HEK293T (cell line): Measurements from ENCODE around the gene NNT.

Experiments used
- CTCF ChIA-PET: fragments of 350-600 bp; formaldehyde crosslinking; extraction: SDS; loops from one replicate; lab custom pipeline; 2021; ENCODE audit warnings: antibody characterized with exemption, inconsistent platforms; lab: Yijun Ruan, JAX
- POLR2A ChIA-PET: fragments of 350-600 bp; formaldehyde crosslinking; extraction: SDS; loops from one replicate; lab custom pipeline; 2020; ENCODE audit warnings: antibody characterized with exemption, inconsistent platforms; lab: Yijun Ruan, JAX
- DNase-seq: peaks from one replicate; pipeline ENCODE4 v3.0.0; 2012; ENCODE audit warnings: mixed read lengths; ENCODE audit errors: extremely low spot score
- ARNT ChIP-seq: fragments of 450-650 bp; IDR thresholded peaks from 2 replicates; pipeline ENCODE4 v1.6.1; 2017; ENCODE audit warnings: mild to moderate bottlenecking
- BHLHE40 ChIP-seq: fragments of 450-650 bp; IDR thresholded peaks from 2 replicates; pipeline ENCODE4 v1.6.1; 2016; ENCODE audit warnings: mild to moderate bottlenecking, moderate library complexity, borderline replicate concordance
- CTBP1 ChIP-seq: fragments of 450-650 bp; IDR thresholded peaks from 2 replicates; pipeline ENCODE4 v1.6.1; 2016; ENCODE audit warnings: borderline replicate concordance
- ELF4 ChIP-seq: fragments of 450-650 bp; IDR thresholded peaks from 2 replicates; pipeline ENCODE4 v1.6.1; 2017; ENCODE audit warnings: antibody characterized with exemption
- FOXA1 ChIP-seq: fragments of 450-650 bp; IDR thresholded peaks from 2 replicates; pipeline ENCODE4 v1.6.1; 2016; ENCODE audit warnings: mild to moderate bottlenecking
- FOXK2 ChIP-seq: fragments of 450-650 bp; IDR thresholded peaks from 2 replicates; pipeline ENCODE4 v1.6.1; 2016; ENCODE audit warnings: mild to moderate bottlenecking
- FOXM1 ChIP-seq: fragments of 450-650 bp; IDR thresholded peaks from 2 replicates; pipeline ENCODE4 v1.6.1; 2017; ENCODE audit warnings: mild to moderate bottlenecking, borderline replicate concordance
- HDGF ChIP-seq: fragments of 450-650 bp; IDR thresholded peaks from 2 replicates; pipeline ENCODE4 v1.6.1; 2017; ENCODE audit warnings: antibody characterized with exemption, borderline replicate concordance
- L3MBTL2 ChIP-seq: fragments of 450-650 bp; conservative IDR thresholded peaks from 2 replicates; pipeline ENCODE4 v1.6.1; 2016; ENCODE audit warnings: mild to moderate bottlenecking
- LEF1 ChIP-seq: fragments of 450-650 bp; IDR thresholded peaks from 2 replicates; pipeline ENCODE4 v1.6.1; 2017; ENCODE audit warnings: mild to moderate bottlenecking, borderline replicate concordance
- NFRKB ChIP-seq: fragments of 450-650 bp; IDR thresholded peaks from 2 replicates; pipeline ENCODE4 v1.6.1; 2016; ENCODE audit warnings: mild to moderate bottlenecking, moderate library complexity
- PKNOX1 ChIP-seq: fragments of 450-650 bp; IDR thresholded peaks from 2 replicates; pipeline ENCODE4 v1.6.1; 2016
- SP1 ChIP-seq: fragments of 450-650 bp; IDR thresholded peaks from 2 replicates; pipeline ENCODE4 v1.6.1; 2017
- SUZ12 ChIP-seq: fragments of 450-650 bp; IDR thresholded peaks from 2 replicates; pipeline ENCODE4 v1.6.1; 2016; ENCODE audit warnings: mild to moderate bottlenecking
- TARDBP ChIP-seq: fragments of 450-650 bp; IDR thresholded peaks from 2 replicates; pipeline ENCODE4 v1.6.1; 2016
- ZNF384 ChIP-seq: fragments of 450-650 bp; IDR thresholded peaks from 2 replicates; pipeline ENCODE4 v1.6.1; 2016

Gene NNT

GRCh38 chr5:43753069-43753468 lies 150.1 kb downstream of the NNT start:
- no peak for DNase-seq
- ChIA-PET POLR2A (no interaction called here), CTCF (no interaction called here)
- TF ChIP-seq NFRKB: no peak
- no peak for TF ChIP-seq BHLHE40
- no peak for TF ChIP-seq ELF4
- no peak for TF ChIP-seq PKNOX1
- no peak for TF ChIP-seq SUZ12
- no peak for TF ChIP-seq SP1
- no peak for TF ChIP-seq ARNT
- TF ChIP-seq FOXM1: no peak
- no peak for TF ChIP-seq TARDBP
- TF ChIP-seq CTBP1: no peak
- no peak for TF ChIP-seq ZNF384
- TF ChIP-seq L3MBTL2: no peak
- no peak for TF ChIP-seq FOXA1
- no peak for TF ChIP-seq FOXK2
- TF ChIP-seq LEF1: no peak
- TF ChIP-seq HDGF: no peak
